ENCODE data around the gene MACO1.

Gene MACO1

GRCh38 chr1:25494952-25495351 is 64.3 kb downstream of the MACO1 start:
- Histone ChIP-seq H3K27me3 (ENCODE audit: low read length) (no peaks in the 10 kb centered on the region), H3K9me3 (ENCODE audit: insufficient read depth, low read length) (no peaks in the 10 kb centered on the region), H3K79me2 (ENCODE audit: insufficient read depth, low read length) (no peaks in the 10 kb centered on the region), H3K9me2 (replicated peaks; ENCODE audit: insufficient read depth, low read length) (no peaks in the 10 kb centered on the region), H3K4me3 (ENCODE audit: insufficient read depth, low read length, poor library complexity, severe bottlenecking) (no peak overlapping the region), H3K4me2 (ENCODE audit: low read depth, low read length, poor library complexity, severe bottlenecking) (no peak overlapping the region), H3K36me3 (ENCODE audit: low read length) (peaks cover 18% of the 10 kb centered on the region; the same call in 1 of the 2 replicates), H3F3A (ENCODE audit: insufficient read depth) (no peaks in the 10 kb centered on the region), H3K9ac (ENCODE audit: low read length) (no peak overlapping the region), H2AFZ (ENCODE audit: low read depth, low read length, severe bottlenecking) (no peak overlapping the region), H4K20me1 (ENCODE audit: low read depth, low read length) (no peaks in the 10 kb centered on the region), H3K27ac (ENCODE audit: low read depth, low read length) (no peak overlapping the region)
- no peak for TF ChIP-seq EZH2phosphoT487 (conservative IDR thresholded peaks at IDR 0.05; ENCODE audit: low read length)

- H3K27me3 ChIP-seq (ENCODE audit: low read length): no peaks in the 10 kb centered on the region
- no peak overlapping the region for H3K4me2 ChIP-seq (ENCODE audit: low read depth, low read length, poor library complexity, severe bottlenecking)
- H3F3A ChIP-seq (ENCODE audit: insufficient read depth): no peaks in the 10 kb centered on the region
- H3K9ac ChIP-seq (ENCODE audit: low read length): no peak overlapping the region
- no peak overlapping the region for H3K27ac ChIP-seq (ENCODE audit: low read depth, low read length)
- H3K9me2 ChIP-seq (replicated peaks; ENCODE audit: insufficient read depth, low read length): no peaks in the 10 kb centered on the region
- H3K4me3 ChIP-seq (ENCODE audit: insufficient read depth, low read length, poor library complexity, severe bottlenecking): no peak overlapping the region
- no peak overlapping the region for H2AFZ ChIP-seq (ENCODE audit: low read depth, low read length, severe bottlenecking)
- no peaks in the 10 kb centered on the region for H3K79me2 ChIP-seq (ENCODE audit: insufficient read depth, low read length)
- no peaks in the 10 kb centered on the region for H3K9me3 ChIP-seq (ENCODE audit: insufficient read depth, low read length)
- no peak for TF ChIP-seq EZH2phosphoT487 (conservative IDR thresholded peaks at IDR 0.05; ENCODE audit: low read length)
- no peak for TF ChIP-seq CTCF (IDR thresholded peaks at IDR 0.05; ENCODE audit: insufficient read depth, low read length, poor library complexity, severe bottlenecking)
- no peaks in the 10 kb centered on the region for H4K20me1 ChIP-seq (ENCODE audit: low read depth, low read length)
- H3K36me3 ChIP-seq (ENCODE audit: low read length): 0 out of 2 replicates have a peak, but pooled peaks cover 6% of the 10 kb centered on the region
These were observed 70.0 kb downstream of the MACO1 start for GRCh38 chr1:25500694-25501093.

GRCh38 chr1:25501235-25502058 is 70.8 kb downstream of the MACO1 start:
- Histone ChIP-seq H3K9ac (ENCODE audit: low read length) (no peak overlapping the region), H3K9me2 (replicated peaks; ENCODE audit: insufficient read depth, low read length) (no peaks in the 10 kb centered on the region), H3K4me3 (ENCODE audit: insufficient read depth, low read length, poor library complexity, severe bottlenecking) (no peak overlapping the region), H2AFZ (ENCODE audit: low read depth, low read length, severe bottlenecking) (no peak overlapping the region), H3K79me2 (ENCODE audit: insufficient read depth, low read length) (no peaks in the 10 kb centered on the region), H3K4me2 (ENCODE audit: low read depth, low read length, poor library complexity, severe bottlenecking) (no peak overlapping the region), H3K27ac (ENCODE audit: low read depth, low read length) (no peak overlapping the region), H3K27me3 (ENCODE audit: low read length) (no peaks in the 10 kb centered on the region), H3F3A (ENCODE audit: insufficient read depth) (no peaks in the 10 kb centered on the region), H3K9me3 (ENCODE audit: insufficient read depth, low read length) (no peaks in the 10 kb centered on the region), H3K36me3 (ENCODE audit: low read length) (0 out of 2 replicates have a peak, but pooled peaks cover 6% of the 10 kb centered on the region), H4K20me1 (ENCODE audit: low read depth, low read length) (no peaks in the 10 kb centered on the region)
- peak; percentile 12 for TF ChIP-seq CTCF (IDR thresholded peaks at IDR 0.05; ENCODE audit: insufficient read depth, low read length, poor library complexity, severe bottlenecking)
- no peak for TF ChIP-seq EZH2phosphoT487 (conservative IDR thresholded peaks at IDR 0.05; ENCODE audit: low read length)

GRCh38 chr1:25502957-25503356 is 72.3 kb downstream of the MACO1 start:
- Histone ChIP-seq H3K79me2 (ENCODE audit: insufficient read depth, low read length) (no peaks in the 10 kb centered on the region), H3K9me2 (replicated peaks; ENCODE audit: insufficient read depth, low read length) (no peaks in the 10 kb centered on the region), H3K4me3 (ENCODE audit: insufficient read depth, low read length, poor library complexity, severe bottlenecking) (no peak overlapping the region), H3K27ac (ENCODE audit: low read depth, low read length) (no peak overlapping the region), H4K20me1 (ENCODE audit: low read depth, low read length) (no peaks in the 10 kb centered on the region), H3K9ac (ENCODE audit: low read length) (no peak overlapping the region), H3K4me2 (ENCODE audit: low read depth, low read length, poor library complexity, severe bottlenecking) (no peak overlapping the region), H3K36me3 (ENCODE audit: low read length) (0 out of 2 replicates have a peak, but pooled peaks cover 6% of the 10 kb centered on the region), H3K9me3 (ENCODE audit: insufficient read depth, low read length) (no peaks in the 10 kb centered on the region), H2AFZ (ENCODE audit: low read depth, low read length, severe bottlenecking) (no peak overlapping the region), H3K27me3 (ENCODE audit: low read length) (no peaks in the 10 kb centered on the region), H3F3A (ENCODE audit: insufficient read depth) (no peaks in the 10 kb centered on the region)
- TF ChIP-seq EZH2phosphoT487 (conservative IDR thresholded peaks at IDR 0.05; ENCODE audit: low read length): no peak
- TF ChIP-seq CTCF (IDR thresholded peaks at IDR 0.05; ENCODE audit: insufficient read depth, low read length, poor library complexity, severe bottlenecking): no peak

Data from SU-DHL-6 (cell line).